ENCODE measurements around the gene TNS3. TPM values are rescaled to one million over a fixed set of nuclear protein-coding genes. Genes with fewer than 3 reads are reported as not detected.
A peak's percentile ranks its signal among the peaks of the same experiment; 100 is the strongest.

Gene TNS3
- polyA plus RNA-seq, 1 of the 3 experiments (the other 2 are of a cell fraction): 72.3 TPM

- POLR2A ChIA-PET: interaction anchor here (1.7 kb wide), 1 partner anchor 191 kb away, joined by 5 read pairs; no protein-coding TSS in a partner anchor
- WGBS (ENCODE audit: low lambda C conversion rate): 46% methylated on average over 14 of the region's 14 CpGs
- H3K4me2 ChIP-seq: peak overlapping the region; percentile 51
These were observed 9.8 kb downstream of the TNS3 start for GRCh38 chr7:47572094-47572445.

More at GRCh38 chr7:47572094-47572445, 9.8 kb downstream of the TNS3 start:
- TF ChIP-seq SIN3A (IDR thresholded peaks at IDR 0.05; ENCODE audit: borderline replicate concordance, low read depth, low read length) (no peak), FOSL2 (IDR thresholded peaks at IDR 0.05; ENCODE audit: borderline replicate concordance, low read depth) (no peak), SMC3 (IDR thresholded peaks at IDR 0.05; ENCODE audit: low read depth, low read length) (no peak), TAF1 (IDR thresholded peaks at IDR 0.05; ENCODE audit: borderline replicate concordance, low read depth, low read length) (no peak), NFIC (IDR thresholded peaks at IDR 0.05; ENCODE audit: borderline replicate concordance) (no peak), RXRA (IDR thresholded peaks at IDR 0.05; ENCODE audit: borderline replicate concordance, low read depth) (no peak), POLR2AphosphoS5 (IDR thresholded peaks at IDR 0.05; ENCODE audit: low read depth, low read length) (no peak), RAD21 (IDR thresholded peaks at IDR 0.05; ENCODE audit: low read length) (no peak), FOXJ3 (CRISPR knock-in tag; IDR thresholded peaks at IDR 0.05) (no peak), RFX5 (IDR thresholded peaks at IDR 0.05; ENCODE audit: low read length) (no peak), ELF1 (IDR thresholded peaks at IDR 0.05) (no peak), MAX (IDR thresholded peaks at IDR 0.05; ENCODE audit: low read depth) (no peak), ZBTB33 (IDR thresholded peaks at IDR 0.05; ENCODE audit: borderline replicate concordance, low read depth) (no peak), EZH2phosphoT487 (IDR thresholded peaks at IDR 0.05; ENCODE audit: borderline replicate concordance, low read depth) (no peak), REST (IDR thresholded peaks at IDR 0.05; ENCODE audit: low read depth, low read length) (no peak)
- TF ChIP-seq, protein P1, sequence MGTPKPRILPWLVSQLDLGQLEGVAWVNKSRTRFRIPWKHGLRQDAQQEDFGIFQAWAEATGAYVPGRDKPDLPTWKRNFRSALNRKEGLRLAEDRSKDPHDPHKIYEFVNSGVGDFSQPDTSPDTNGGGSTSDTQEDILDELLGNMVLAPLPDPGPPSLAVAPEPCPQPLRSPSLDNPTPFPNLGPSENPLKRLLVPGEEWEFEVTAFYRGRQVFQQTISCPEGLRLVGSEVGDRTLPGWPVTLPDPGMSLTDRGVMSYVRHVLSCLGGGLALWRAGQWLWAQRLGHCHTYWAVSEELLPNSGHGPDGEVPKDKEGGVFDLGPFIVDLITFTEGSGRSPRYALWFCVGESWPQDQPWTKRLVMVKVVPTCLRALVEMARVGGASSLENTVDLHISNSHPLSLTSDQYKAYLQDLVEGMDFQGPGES (IDR thresholded peaks at IDR 0.05; ENCODE audit: low read depth, low read length): no peak
- Histone ChIP-seq H3K79me2 (ENCODE audit: insufficient read depth) (peaks cover 82% of the 10 kb centered on the region), H3K9ac (peak overlapping the region; percentile 43; the same call in 1 of the 2 replicates), H3K4me3 (ENCODE audit: low read depth in 2 of 2, low read length in 1 of 2) (no peak overlapping the region; a peak in 1 of 4 replicates), H3K27me3 (ENCODE audit: insufficient read depth) (no peaks in the 10 kb centered on the region), H3K9me2 (no peaks in the 10 kb centered on the region), H4K20me1 (ENCODE audit: insufficient read depth) (no peaks in the 10 kb centered on the region), H3K36me3 (replicated peaks in 1 of 2; ENCODE audit: control insufficient read depth in 1 of 2, insufficient read depth in 2 of 2, low read length in 1 of 2) (peaks cover 12 to 22% of the 10 kb centered on the region in 2 experiments), H3K9me3 (no peaks in the 10 kb centered on the region), H3K4me1 (ENCODE audit: control insufficient read depth in 1 of 2, insufficient read depth in 2 of 2, low read depth in 1 of 2, low read length in 1 of 2) (peaks cover 33 to 59% of the 10 kb centered on the region in 2 experiments; a peak in 3 of 4 replicates), H3K27ac (ENCODE audit: low read depth in 2 of 2, low read length in 1 of 2) (peak overlapping the region; percentile 71 to 95), H3F3A (replicated peaks; ENCODE audit: insufficient read depth) (peaks cover 35% of the 10 kb centered on the region), H2AFZ (ENCODE audit: low read depth) (no peak overlapping the region)
- DNase-seq: no peak
- CTCF ChIA-PET: interaction anchor here (1.2 to 2.3 kb wide), 4 partner anchors 9 to 306 kb away, joined by 3 to 16 read pairs (median 6); partner anchors contain the start of gene TNS3

All from SK-N-SH (cell line).